ENCODE measurements around the gene IFNAR2.

DNA sequence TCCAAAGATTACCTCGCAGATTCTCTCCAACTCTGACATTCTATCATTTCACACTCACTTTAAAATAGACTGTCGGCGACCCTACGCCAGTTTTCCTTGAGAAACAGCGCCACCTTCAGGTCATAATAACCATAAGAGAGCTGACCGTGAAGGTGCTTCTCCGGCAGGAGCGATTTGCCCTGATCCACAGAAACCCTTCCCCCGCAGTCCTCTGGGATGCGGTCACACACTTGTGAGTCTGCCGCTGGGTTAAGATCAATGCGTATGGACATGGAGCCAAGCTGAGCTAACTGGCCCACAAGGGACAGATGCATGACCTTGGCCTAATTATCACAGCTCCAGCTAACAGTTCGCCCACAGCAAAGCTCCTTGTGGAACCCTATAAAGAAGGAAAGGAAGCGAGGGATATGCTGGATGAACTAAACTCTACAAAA, 32.8 kb upstream of the IFNAR2 start:
- TF ChIP-seq EZH2phosphoT487 (IDR thresholded peaks at IDR 0.05; ENCODE audit: unreplicated experiment) (no peak), NANOG (IDR thresholded peaks at IDR 0.05; ENCODE audit: borderline replicate concordance) (no peak), JUNB (IDR thresholded peaks at IDR 0.05; ENCODE audit: unreplicated experiment) (no peak), EZH2 (IDR thresholded peaks at IDR 0.05; ENCODE audit: low read depth, unreplicated experiment) (no peak), POLR2AphosphoS5 (IDR thresholded peaks at IDR 0.05; ENCODE audit: low read depth) (no peak), CREB1 (CRISPR knock-in tag; IDR thresholded peaks at IDR 0.05; ENCODE audit: low read depth) (no peak), STAT1 (IDR thresholded peaks at IDR 0.05; ENCODE audit: unreplicated experiment) (no peak), ZNF114 (CRISPR knock-in tag; IDR thresholded peaks at IDR 0.05) (no peak), ZNF331 (CRISPR knock-in tag; IDR thresholded peaks at IDR 0.05; ENCODE audit: low read depth) (no peak)
- TF ChIP-seq, protein P1, sequence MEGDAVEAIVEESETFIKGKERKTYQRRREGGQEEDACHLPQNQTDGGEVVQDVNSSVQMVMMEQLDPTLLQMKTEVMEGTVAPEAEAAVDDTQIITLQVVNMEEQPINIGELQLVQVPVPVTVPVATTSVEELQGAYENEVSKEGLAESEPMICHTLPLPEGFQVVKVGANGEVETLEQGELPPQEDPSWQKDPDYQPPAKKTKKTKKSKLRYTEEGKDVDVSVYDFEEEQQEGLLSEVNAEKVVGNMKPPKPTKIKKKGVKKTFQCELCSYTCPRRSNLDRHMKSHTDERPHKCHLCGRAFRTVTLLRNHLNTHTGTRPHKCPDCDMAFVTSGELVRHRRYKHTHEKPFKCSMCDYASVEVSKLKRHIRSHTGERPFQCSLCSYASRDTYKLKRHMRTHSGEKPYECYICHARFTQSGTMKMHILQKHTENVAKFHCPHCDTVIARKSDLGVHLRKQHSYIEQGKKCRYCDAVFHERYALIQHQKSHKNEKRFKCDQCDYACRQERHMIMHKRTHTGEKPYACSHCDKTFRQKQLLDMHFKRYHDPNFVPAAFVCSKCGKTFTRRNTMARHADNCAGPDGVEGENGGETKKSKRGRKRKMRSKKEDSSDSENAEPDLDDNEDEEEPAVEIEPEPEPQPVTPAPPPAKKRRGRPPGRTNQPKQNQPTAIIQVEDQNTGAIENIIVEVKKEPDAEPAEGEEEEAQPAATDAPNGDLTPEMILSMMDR (conservative IDR thresholded peaks at IDR 0.05; ENCODE audit: low read depth in 2 of 2) = peak; percentile 76 to 83
- TF ChIP-seq, protein P2, sequence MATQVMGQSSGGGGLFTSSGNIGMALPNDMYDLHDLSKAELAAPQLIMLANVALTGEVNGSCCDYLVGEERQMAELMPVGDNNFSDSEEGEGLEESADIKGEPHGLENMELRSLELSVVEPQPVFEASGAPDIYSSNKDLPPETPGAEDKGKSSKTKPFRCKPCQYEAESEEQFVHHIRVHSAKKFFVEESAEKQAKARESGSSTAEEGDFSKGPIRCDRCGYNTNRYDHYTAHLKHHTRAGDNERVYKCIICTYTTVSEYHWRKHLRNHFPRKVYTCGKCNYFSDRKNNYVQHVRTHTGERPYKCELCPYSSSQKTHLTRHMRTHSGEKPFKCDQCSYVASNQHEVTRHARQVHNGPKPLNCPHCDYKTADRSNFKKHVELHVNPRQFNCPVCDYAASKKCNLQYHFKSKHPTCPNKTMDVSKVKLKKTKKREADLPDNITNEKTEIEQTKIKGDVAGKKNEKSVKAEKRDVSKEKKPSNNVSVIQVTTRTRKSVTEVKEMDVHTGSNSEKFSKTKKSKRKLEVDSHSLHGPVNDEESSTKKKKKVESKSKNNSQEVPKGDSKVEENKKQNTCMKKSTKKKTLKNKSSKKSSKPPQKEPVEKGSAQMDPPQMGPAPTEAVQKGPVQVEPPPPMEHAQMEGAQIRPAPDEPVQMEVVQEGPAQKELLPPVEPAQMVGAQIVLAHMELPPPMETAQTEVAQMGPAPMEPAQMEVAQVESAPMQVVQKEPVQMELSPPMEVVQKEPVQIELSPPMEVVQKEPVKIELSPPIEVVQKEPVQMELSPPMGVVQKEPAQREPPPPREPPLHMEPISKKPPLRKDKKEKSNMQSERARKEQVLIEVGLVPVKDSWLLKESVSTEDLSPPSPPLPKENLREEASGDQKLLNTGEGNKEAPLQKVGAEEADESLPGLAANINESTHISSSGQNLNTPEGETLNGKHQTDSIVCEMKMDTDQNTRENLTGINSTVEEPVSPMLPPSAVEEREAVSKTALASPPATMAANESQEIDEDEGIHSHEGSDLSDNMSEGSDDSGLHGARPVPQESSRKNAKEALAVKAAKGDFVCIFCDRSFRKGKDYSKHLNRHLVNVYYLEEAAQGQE (IDR thresholded peaks at IDR 0.05; ENCODE audit: unreplicated experiment) = no peak
- TF ChIP-seq, protein P3, sequence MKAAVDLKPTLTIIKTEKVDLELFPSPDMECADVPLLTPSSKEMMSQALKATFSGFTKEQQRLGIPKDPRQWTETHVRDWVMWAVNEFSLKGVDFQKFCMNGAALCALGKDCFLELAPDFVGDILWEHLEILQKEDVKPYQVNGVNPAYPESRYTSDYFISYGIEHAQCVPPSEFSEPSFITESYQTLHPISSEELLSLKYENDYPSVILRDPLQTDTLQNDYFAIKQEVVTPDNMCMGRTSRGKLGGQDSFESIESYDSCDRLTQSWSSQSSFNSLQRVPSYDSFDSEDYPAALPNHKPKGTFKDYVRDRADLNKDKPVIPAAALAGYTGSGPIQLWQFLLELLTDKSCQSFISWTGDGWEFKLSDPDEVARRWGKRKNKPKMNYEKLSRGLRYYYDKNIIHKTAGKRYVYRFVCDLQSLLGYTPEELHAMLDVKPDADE (IDR thresholded peaks at IDR 0.05) = no peak
- TF ChIP-seq, protein P4, sequence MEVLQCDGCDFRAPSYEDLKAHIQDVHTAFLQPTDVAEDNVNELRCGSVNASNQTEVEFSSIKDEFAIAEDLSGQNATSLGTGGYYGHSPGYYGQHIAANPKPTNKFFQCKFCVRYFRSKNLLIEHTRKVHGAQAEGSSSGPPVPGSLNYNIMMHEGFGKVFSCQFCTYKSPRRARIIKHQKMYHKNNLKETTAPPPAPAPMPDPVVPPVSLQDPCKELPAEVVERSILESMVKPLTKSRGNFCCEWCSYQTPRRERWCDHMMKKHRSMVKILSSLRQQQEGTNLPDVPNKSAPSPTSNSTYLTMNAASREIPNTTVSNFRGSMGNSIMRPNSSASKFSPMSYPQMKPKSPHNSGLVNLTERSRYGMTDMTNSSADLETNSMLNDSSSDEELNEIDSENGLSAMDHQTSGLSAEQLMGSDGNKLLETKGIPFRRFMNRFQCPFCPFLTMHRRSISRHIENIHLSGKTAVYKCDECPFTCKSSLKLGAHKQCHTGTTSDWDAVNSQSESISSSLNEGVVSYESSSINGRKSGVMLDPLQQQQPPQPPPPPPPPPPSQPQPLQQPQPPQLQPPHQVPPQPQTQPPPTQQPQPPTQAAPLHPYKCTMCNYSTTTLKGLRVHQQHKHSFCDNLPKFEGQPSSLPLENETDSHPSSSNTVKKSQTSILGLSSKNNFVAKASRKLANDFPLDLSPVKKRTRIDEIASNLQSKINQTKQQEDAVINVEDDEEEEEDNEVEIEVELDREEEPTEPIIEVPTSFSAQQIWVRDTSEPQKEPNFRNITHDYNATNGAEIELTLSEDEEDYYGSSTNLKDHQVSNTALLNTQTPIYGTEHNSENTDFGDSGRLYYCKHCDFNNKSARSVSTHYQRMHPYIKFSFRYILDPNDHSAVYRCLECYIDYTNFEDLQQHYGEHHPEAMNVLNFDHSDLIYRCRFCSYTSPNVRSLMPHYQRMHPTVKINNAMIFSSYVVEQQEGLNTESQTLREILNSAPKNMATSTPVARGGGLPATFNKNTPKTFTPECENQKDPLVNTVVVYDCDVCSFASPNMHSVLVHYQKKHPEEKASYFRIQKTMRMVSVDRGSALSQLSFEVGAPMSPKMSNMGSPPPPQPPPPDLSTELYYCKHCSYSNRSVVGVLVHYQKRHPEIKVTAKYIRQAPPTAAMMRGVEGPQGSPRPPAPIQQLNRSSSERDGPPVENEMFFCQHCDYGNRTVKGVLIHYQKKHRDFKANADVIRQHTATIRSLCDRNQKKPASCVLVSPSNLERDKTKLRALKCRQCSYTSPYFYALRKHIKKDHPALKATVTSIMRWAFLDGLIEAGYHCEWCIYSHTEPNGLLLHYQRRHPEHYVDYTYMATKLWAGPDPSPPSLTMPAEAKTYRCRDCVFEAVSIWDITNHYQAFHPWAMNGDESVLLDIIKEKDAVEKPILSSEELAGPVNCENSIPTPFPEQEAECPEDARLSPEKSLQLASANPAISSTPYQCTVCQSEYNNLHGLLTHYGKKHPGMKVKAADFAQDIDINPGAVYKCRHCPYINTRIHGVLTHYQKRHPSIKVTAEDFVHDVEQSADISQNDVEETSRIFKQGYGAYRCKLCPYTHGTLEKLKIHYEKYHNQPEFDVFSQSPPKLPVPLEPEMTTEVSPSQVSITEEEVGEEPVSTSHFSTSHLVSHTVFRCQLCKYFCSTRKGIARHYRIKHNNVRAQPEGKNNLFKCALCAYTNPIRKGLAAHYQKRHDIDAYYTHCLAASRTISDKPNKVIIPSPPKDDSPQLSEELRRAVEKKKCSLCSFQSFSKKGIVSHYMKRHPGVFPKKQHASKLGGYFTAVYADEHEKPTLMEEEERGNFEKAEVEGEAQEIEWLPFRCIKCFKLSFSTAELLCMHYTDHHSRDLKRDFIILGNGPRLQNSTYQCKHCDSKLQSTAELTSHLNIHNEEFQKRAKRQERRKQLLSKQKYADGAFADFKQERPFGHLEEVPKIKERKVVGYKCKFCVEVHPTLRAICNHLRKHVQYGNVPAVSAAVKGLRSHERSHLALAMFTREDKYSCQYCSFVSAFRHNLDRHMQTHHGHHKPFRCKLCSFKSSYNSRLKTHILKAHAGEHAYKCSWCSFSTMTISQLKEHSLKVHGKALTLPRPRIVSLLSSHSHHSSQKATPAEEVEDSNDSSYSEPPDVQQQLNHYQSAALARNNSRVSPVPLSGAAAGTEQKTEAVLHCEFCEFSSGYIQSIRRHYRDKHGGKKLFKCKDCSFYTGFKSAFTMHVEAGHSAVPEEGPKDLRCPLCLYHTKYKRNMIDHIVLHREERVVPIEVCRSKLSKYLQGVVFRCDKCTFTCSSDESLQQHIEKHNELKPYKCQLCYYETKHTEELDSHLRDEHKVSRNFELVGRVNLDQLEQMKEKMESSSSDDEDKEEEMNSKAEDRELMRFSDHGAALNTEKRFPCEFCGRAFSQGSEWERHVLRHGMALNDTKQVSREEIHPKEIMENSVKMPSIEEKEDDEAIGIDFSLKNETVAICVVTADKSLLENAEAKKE (CRISPR knock-in tag; IDR thresholded peaks at IDR 0.05) = no peak
